HG02943 (cell line): ENCODE results near the gene SLC5A8.

ENCODE experiments used
- ATAC-seq: cut with Tn5 transposase; IDR thresholded peaks from one replicate; pipeline ENCODE4 v1.9.1; 2021; ENCODE audit warnings: mild to moderate bottlenecking, low read depth, moderate library complexity; ENCODE audit not compliant: unreplicated experiment

Gene SLC5A8, protein sequence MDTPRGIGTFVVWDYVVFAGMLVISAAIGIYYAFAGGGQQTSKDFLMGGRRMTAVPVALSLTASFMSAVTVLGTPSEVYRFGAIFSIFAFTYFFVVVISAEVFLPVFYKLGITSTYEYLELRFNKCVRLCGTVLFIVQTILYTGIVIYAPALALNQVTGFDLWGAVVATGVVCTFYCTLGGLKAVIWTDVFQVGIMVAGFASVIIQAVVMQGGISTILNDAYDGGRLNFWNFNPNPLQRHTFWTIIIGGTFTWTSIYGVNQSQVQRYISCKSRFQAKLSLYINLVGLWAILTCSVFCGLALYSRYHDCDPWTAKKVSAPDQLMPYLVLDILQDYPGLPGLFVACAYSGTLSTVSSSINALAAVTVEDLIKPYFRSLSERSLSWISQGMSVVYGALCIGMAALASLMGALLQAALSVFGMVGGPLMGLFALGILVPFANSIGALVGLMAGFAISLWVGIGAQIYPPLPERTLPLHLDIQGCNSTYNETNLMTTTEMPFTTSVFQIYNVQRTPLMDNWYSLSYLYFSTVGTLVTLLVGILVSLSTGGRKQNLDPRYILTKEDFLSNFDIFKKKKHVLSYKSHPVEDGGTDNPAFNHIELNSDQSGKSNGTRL

DNA sequence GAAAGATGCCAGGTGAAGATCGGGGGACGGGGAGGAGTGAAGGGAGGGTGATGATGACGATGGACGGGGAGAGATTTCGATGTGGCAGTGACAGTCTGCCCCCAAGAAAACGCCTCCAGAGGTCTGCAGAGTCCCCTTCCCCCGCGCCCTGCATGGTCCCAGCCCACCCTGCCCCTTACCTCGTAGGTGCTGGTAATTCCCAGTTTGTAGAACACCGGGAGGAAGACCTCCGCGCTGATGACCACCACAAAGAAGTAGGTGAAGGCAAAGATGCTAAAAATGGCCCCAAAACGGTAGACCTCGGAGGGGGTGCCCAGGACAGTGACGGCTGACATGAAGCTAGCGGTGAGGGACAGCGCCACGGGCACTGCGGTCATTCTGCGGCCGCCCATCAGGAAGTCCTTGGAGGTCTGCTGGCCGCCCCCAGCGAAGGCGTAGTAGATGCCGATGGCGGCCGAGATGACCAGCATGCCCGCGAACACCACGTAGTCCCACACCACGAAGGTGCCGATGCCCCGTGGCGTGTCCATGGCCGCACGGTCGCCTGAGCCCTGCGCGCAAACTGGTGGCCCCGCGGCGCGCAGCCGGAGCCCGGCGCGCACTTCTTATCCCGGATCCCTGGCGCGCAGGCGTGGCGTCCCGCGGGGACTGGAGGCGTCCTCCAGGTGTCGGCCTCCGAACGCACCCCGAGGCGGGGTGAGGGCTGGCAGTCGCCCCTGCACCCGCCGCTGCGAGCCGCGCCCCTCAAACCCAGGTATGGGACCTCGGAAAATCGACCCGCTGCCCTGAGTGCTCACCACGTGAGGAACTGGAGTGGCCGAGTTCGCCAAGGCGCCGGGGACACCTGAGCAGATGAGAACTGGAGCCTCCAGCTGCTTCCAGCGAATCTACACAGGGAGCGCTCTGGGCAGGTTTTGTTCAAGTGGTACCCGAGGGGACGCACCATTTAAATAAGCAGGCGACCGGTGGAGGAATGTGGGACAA lies at the start of gene SLC5A8:
Gene SLC5A8, minus strand, starts transcription at position 920 of the 984 bp plus-strand sequence. Its CDS starts 390 bp downstream, at position 530.
- ATAC-seq, result no peak

- ATAC-seq, result no peak
These were observed 47.3 kb upstream of the SLC5A8 start for GRCh38 chr12:101257357-101257756.

DNA sequence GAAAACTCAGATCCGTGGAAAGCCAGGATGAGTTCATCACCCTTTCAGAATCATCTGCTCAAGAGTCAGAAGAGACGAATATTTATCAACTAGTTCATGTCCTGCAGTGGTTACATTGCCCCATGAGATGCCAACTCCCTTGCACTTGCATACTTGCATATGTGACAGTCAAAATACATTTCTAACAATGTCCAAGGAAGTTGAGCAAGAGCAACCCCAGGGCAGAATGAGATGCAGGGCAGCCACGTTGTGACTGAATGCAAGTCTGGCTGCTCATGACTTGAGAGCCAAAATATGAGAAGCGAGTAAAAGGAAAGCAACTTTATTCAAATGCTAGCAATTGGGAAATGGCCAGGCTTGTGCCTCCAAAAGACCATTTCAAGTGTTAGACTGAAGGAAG lies 46.2 kb upstream of the SLC5A8 start:
- no peak for ATAC-seq

- ATAC-seq, result no peak
These were observed 33.6 kb upstream of the SLC5A8 start for GRCh38 chr12:101243616-101244015.

- no peak for ATAC-seq
These were observed 33.0 kb upstream of the SLC5A8 start for GRCh38 chr12:101243074-101243473.

DNA sequence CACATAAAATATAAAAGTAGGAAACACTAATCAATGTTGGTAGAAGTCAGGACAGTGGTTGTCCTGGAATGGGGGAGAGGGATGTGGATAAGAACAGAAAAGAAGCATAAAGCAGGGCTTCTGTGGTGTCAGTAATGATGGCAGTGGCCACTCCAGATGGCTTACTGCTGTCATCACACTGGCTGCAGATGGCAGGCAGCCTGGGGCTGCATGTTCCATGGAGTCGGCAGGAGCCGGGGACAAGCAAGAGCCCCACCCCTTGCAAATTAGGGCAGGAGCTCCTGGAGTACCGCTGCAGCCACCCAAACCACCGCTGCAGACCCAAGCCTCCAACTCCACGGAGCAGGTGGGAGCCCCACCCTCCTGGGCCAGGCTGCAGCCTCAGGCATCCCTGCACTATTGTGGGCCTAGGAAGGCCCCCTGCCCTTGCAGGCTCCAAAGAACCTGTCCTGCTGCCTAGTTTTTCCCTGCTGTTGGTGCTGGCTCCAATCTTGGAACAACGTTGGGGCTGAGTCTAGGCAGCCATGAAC lies 28.8 kb upstream of the SLC5A8 start:
- ATAC-seq, result no peak

GRCh38 chr12:101238306-101238705 lies 28.3 kb upstream of the SLC5A8 start:
- no peak for ATAC-seq

DNA sequence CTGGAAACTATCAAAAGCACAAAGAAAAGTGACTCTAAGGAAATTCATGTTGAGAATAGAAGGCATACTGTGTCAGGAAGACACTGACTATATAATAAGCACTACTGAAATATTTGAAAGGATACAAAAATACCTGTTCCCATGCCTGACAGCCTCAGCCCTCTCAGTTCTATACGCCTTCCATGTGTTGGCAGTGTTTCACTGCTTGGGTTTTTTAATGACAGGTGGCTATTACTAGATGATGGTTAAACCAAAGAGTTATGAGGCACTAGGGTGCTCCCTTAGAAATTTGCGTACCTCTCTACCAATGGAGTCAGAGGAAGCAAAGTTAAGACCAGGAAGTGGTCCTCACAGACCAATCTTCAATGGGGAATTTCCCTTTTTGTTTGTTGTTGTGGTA lies 25.6 kb upstream of the SLC5A8 start:
- ATAC-seq, result no peak

- ATAC-seq, result no peak
These were observed 21.6 kb upstream of the SLC5A8 start for GRCh38 chr12:101231636-101232035.

- ATAC-seq, result no peak
These were observed 20.5 kb upstream of the SLC5A8 start for GRCh38 chr12:101230547-101230946.

DNA sequence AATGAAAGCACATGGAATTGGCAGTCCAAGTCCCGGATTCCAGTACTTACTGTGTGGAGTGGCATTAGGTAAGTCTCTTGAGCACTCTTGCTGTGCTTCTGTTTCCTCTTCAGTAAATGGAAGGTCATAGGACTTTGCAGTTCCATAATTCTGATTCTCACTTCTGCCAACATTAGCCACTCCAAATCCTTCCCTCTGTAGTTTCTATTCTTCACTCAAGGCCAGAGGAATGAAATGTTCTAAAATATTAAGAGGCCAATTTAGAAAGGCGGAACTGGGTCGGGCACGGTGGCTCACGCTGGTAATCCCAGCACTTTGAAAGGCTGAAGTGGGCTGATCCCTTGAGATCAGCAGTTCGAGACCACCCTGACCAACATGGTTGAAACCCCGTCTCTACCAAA lies 19.8 kb upstream of the SLC5A8 start:
- no peak for ATAC-seq

- ATAC-seq, result no peak
These were observed 11.3 kb upstream of the SLC5A8 start for GRCh38 chr12:101221301-101221700.

DNA sequence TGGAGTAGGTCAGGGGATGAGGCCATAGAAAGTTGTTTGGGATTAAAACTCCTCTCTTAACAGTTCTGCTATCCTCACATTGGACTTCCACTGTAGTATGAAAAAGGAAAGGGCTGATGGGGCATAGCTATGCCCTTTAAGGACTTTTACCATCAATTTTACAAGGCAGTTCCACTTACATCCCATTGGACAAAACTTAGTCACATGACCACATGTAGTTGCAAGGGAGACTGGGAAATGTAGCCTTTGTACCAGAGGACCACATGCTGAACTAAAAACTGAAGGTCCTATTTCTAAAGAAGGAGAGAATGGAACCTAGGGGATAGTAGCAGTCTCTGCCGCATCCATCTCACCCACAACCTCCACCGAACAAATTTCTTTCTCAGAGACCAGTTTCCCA lies 6.8 kb upstream of the SLC5A8 start:
- no peak for ATAC-seq

DNA sequence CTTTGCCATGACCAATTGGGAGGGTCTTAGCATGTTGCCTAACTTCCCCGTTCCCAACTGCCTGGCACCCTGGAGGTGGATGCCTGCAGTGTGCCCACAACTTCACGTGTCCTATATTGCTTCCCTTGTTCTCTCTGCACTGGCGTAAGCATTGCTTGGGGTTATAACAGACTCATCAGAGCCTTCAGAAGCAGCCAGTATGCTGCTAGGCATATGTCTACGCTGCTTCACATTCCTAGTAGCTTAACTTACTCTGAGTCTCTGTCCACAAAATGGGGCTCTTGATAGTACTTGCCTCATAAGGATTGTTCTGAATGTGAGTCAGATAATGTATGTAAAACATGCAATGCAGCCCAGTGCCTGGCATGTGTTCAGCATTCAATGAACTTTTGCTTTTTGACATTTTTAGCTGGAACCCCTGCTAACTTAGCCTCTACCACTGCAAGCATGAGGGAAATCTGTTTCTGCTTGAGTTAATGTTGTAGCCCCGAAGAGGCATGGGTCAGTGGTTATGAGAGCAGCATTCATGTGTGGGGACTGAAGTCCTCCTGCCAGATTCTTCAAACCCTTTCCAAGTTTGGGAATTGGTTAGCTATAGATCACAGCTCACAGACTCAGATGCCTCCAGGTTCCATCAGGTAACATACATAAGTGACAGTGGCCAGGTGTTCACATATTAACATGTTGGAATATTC lies 2.8 kb downstream of the SLC5A8 start:
- no peak for ATAC-seq

DNA sequence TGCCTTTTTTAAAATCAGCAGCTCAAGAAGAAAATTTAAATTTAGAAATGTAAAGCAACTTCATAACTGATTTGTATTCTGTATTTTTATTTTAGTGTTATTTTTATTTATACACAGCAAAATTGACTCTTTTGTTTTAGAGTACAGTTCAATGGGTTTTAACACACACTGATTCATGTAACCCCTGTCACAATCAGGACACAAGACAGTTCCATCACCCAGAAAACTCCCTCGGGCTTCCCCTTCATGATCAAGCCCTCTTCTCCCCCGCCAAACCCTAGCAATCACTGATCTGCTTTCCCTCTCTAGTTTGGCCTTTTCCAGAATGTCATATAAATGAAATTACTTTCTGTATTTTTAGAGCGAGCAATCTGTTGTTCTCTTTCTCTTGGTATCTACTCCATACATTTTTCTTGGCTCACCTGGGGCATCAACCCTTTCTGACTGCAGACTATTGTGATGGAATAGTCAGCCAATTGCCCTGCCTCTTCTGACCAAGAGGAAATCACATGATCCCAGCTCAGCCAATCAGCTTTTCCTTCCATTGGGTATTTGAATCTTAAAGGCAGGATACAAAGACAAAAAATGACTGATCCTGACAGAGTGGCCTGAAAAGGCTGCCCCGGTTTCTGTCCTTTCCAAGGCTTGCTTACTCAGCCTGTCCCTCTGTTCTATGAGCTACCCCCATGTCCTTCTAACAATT lies 5.3 kb downstream of the SLC5A8 start:
- ATAC-seq, result no peak

- ATAC-seq, result no peak
These were observed 9.2 kb downstream of the SLC5A8 start for GRCh38 chr12:101200824-101201223.

- ATAC-seq, result no peak
These were observed 9.9 kb downstream of the SLC5A8 start for GRCh38 chr12:101200145-101200544.

DNA sequence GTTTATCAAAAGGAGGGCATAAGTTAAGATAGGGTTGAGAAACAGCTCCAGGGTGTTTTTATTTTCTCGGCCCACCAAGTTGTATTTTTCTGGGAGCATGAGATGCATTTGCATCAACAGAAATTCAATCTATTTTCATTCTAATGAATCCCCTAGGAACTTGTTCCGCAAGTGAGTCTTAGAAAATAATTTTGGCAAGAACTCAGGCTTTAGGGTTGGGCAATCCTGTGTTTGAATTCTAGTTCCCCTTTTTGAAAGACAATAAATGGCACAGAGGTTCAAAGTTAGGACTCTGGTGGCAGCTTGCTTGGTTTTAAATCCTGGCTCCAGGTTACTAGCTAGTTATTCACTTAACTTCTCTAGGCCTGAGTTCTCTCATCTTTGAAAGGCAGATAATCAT lies 23.7 kb downstream of the SLC5A8 start:
- ATAC-seq, result no peak

DNA sequence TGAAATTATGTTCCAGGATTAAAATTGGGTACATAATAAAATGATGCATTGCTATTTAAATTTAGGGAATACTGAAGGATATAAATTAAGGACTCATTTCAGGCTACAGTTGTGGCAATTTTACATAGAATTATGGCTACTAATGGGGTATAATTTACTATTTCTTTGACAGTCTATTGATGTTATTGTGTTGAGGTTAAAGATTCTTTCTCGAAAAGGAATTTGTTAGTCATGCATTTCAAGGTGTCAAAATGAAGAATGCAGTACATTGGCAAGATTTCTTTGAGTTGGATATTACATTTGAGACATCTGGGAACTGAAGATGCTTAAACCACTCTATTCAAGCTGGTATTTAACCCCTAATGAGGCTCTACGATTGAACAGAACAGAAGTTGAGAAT lies 28.3 kb downstream of the SLC5A8 start:
- no peak for ATAC-seq

DNA sequence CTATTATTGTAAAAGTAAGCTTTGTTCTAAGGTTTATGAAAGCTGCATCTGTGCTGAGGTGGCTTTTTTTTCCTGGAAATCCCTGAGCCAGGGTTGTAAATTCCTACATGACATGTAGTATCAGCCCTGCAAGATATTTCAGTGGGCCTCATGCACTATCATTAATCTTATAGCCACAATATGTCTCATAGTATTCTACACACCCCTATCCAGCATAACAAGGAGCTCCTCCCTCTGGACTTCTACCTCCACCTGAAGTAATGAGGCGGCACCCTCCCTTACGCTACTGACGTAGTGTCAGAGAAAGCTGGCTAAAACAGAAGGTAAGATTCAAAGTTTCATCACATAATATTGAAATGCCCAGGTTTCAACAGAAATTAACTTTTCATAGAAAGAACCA lies 35.5 kb downstream of the SLC5A8 start:
- ATAC-seq, result no peak
